HEK293T (cell line): ENCODE measurements around the gene SLAIN2.

Experiments
- CTCF ChIA-PET: fragments of 350-600 bp; formaldehyde crosslinking; extraction: SDS; loops from one replicate; lab custom pipeline; 2021; ENCODE audit warnings: antibody characterized with exemption, inconsistent platforms; lab: Yijun Ruan, JAX
- POLR2A ChIA-PET: fragments of 350-600 bp; formaldehyde crosslinking; extraction: SDS; loops from one replicate; lab custom pipeline; 2020; ENCODE audit warnings: antibody characterized with exemption, inconsistent platforms; lab: Yijun Ruan, JAX
- DNase-seq: peaks from one replicate; pipeline ENCODE4 v3.0.0; 2012; ENCODE audit warnings: mixed read lengths; ENCODE audit errors: extremely low spot score
- ARNT ChIP-seq: fragments of 450-650 bp; IDR thresholded peaks from 2 replicates; pipeline ENCODE4 v1.6.1; 2017; ENCODE audit warnings: mild to moderate bottlenecking
- BHLHE40 ChIP-seq: fragments of 450-650 bp; IDR thresholded peaks from 2 replicates; pipeline ENCODE4 v1.6.1; 2016; ENCODE audit warnings: mild to moderate bottlenecking, moderate library complexity, borderline replicate concordance
- CTBP1 ChIP-seq: fragments of 450-650 bp; IDR thresholded peaks from 2 replicates; pipeline ENCODE4 v1.6.1; 2016; ENCODE audit warnings: borderline replicate concordance
- ELF4 ChIP-seq: fragments of 450-650 bp; IDR thresholded peaks from 2 replicates; pipeline ENCODE4 v1.6.1; 2017; ENCODE audit warnings: antibody characterized with exemption
- FOXA1 ChIP-seq: fragments of 450-650 bp; IDR thresholded peaks from 2 replicates; pipeline ENCODE4 v1.6.1; 2016; ENCODE audit warnings: mild to moderate bottlenecking
- FOXK2 ChIP-seq: fragments of 450-650 bp; IDR thresholded peaks from 2 replicates; pipeline ENCODE4 v1.6.1; 2016; ENCODE audit warnings: mild to moderate bottlenecking
- FOXM1 ChIP-seq: fragments of 450-650 bp; IDR thresholded peaks from 2 replicates; pipeline ENCODE4 v1.6.1; 2017; ENCODE audit warnings: mild to moderate bottlenecking, borderline replicate concordance
- HDGF ChIP-seq: fragments of 450-650 bp; IDR thresholded peaks from 2 replicates; pipeline ENCODE4 v1.6.1; 2017; ENCODE audit warnings: antibody characterized with exemption, borderline replicate concordance
- L3MBTL2 ChIP-seq: fragments of 450-650 bp; conservative IDR thresholded peaks from 2 replicates; pipeline ENCODE4 v1.6.1; 2016; ENCODE audit warnings: mild to moderate bottlenecking
- LEF1 ChIP-seq: fragments of 450-650 bp; IDR thresholded peaks from 2 replicates; pipeline ENCODE4 v1.6.1; 2017; ENCODE audit warnings: mild to moderate bottlenecking, borderline replicate concordance
- NFRKB ChIP-seq: fragments of 450-650 bp; IDR thresholded peaks from 2 replicates; pipeline ENCODE4 v1.6.1; 2016; ENCODE audit warnings: mild to moderate bottlenecking, moderate library complexity
- SP1 ChIP-seq: fragments of 450-650 bp; IDR thresholded peaks from 2 replicates; pipeline ENCODE4 v1.6.1; 2017
- SUZ12 ChIP-seq: fragments of 450-650 bp; IDR thresholded peaks from 2 replicates; pipeline ENCODE4 v1.6.1; 2016; ENCODE audit warnings: mild to moderate bottlenecking
- TARDBP ChIP-seq: fragments of 450-650 bp; IDR thresholded peaks from 2 replicates; pipeline ENCODE4 v1.6.1; 2016
- ZNF384 ChIP-seq: fragments of 450-650 bp; IDR thresholded peaks from 2 replicates; pipeline ENCODE4 v1.6.1; 2016
- TF ChIP-seq, protein P1 (sequence below): fragments of 450-650 bp; IDR thresholded peaks from 2 replicates; pipeline ENCODE4 v1.6.1; 2016

SLAIN2 gene

DNA sequence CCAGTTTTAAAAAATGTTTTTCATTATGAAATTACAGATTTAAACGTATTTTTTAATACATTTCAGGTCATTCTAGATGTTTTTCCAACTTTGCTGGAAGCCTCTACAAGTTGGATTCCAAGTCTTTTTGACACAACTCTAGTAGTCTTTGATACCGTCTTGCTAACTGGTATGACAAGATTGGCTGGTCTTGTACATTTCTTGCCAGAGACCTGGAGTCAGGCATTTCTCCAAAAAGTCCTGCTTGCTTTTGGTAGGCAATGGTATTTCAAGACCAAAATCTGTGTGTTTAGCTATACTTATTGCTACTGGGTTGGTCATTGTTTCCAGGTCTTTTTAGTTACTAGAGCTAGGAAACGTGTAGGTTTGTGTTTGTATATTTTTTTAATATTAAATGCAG is 64.6 kb downstream of the SLAIN2 start:
- CTCF ChIA-PET = no interaction called here
- POLR2A ChIA-PET = no interaction called here
- DNase-seq = no peak
- TF ChIP-seq ELF4 (no peak), L3MBTL2 (no peak)

DNA sequence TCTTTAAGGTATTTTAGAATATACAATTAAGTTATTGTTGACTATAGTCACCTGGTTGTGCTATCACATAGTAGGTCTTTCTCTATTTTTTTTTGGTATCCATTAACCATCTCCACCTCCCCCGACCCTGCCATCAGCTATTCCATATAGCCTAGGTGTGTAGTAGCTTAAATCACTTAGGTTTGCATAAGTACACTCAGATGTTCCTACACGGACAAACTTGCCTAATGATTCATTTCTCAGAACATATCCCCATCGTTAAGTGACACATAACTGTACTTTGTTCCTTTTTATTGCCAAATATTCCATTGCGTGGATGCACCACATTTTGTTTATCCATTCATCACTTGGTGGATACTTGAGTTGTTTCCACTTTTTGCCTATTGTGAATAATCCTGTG is 67.9 kb downstream of the SLAIN2 start:
- TF ChIP-seq LEF1 (no peak), L3MBTL2 (no peak), BHLHE40 (no peak), TARDBP (no peak), ZNF384 (no peak)
- TF ChIP-seq, protein P1, sequence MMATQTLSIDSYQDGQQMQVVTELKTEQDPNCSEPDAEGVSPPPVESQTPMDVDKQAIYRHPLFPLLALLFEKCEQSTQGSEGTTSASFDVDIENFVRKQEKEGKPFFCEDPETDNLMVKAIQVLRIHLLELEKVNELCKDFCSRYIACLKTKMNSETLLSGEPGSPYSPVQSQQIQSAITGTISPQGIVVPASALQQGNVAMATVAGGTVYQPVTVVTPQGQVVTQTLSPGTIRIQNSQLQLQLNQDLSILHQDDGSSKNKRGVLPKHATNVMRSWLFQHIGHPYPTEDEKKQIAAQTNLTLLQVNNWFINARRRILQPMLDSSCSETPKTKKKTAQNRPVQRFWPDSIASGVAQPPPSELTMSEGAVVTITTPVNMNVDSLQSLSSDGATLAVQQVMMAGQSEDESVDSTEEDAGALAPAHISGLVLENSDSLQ = no peak
- ChIA-PET POLR2A (no interaction called here), CTCF (no interaction called here)
- DNase-seq = no peak

DNA sequence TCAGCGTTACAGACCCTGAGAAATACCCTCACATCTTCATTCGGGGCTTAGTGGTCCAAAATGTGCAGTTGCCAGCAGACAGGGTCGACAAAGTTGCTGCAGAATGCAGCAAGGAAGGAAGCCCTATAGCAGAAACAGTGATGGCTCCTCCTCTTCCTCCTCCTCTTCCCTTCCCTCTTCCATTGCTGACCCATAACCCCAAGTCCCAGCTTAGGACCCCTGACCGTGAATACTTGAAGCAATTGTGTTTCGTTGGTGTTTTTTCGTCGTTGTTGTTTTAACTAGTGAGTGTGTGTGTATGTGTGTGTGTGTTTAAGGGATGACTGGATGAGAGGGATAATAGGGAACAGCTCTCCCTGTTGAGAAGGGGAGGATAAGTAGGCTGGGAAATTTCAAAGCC is 69.5 kb downstream of the SLAIN2 start:
- TF ChIP-seq TARDBP = no peak
- TF ChIP-seq CTBP1 = no peak
- TF ChIP-seq ELF4 = no peak
- TF ChIP-seq BHLHE40 = no peak
- TF ChIP-seq HDGF = no peak
- TF ChIP-seq FOXA1 = no peak
- ChIA-PET CTCF (no interaction called here), POLR2A (no interaction called here)
- DNase-seq = no peak

DNA sequence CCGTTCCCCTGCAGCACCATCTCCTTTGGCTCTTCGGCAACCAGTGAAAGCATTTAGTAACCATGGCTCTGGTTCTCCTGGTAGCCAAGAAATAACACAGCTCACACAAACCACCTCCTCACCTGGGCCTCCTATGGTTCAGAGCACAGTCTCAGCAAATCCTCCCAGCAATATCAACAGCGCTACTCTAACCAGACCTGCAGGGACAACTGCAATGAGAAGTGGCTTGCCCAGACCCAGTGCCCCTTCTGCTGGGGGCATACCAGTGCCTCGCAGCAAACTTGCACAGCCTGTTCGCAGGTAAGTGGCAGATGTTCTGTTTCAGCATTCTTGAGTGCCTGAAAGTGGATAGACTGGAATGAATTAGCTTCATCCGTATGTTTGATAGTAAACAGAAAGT is 78.8 kb downstream of the SLAIN2 start:
- no peak for TF ChIP-seq FOXM1
- TF ChIP-seq SUZ12 = no peak
- TF ChIP-seq, protein P1 = no peak
- no peak for TF ChIP-seq LEF1
- no peak for TF ChIP-seq TARDBP
- TF ChIP-seq FOXA1 = no peak
- TF ChIP-seq L3MBTL2 = no peak
- TF ChIP-seq HDGF = no peak
- no peak for TF ChIP-seq ARNT
- no peak for TF ChIP-seq SP1
- no peak for TF ChIP-seq BHLHE40
- TF ChIP-seq NFRKB = no peak
- no peak for TF ChIP-seq FOXK2
- no peak for TF ChIP-seq CTBP1
- no peak for TF ChIP-seq ELF4
- TF ChIP-seq ZNF384 = no peak
- CTCF ChIA-PET = no interaction called here
- DNase-seq = no peak
- POLR2A ChIA-PET = no interaction called here

DNA sequence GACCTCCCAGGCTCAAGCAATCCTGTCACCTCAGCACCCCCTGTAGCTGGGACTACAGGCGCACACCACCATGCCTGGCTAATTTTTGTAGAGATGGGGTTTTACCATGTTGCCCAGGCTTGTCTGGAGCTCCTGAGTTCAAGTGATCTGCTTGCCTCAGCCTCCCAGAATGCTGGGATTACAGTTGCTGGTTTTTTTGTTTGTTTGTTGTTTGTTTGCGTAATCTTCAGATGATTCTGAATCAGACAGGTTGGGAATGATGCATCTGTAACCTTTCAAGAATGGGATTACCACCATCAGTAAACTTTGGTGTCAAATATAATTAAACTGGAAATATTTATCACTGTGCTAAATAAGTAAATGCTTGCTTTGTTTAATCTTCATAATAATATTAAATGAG is 79.8 kb downstream of the SLAIN2 start:
- TF ChIP-seq CTBP1 = no peak
- no peak for TF ChIP-seq BHLHE40
- TF ChIP-seq SP1 = no peak
- TF ChIP-seq FOXK2 = no peak
- TF ChIP-seq ARNT = no peak
- TF ChIP-seq, protein P1 = no peak
- no peak for TF ChIP-seq ZNF384
- TF ChIP-seq NFRKB = no peak
- no peak for TF ChIP-seq L3MBTL2
- no peak for TF ChIP-seq FOXM1
- TF ChIP-seq SUZ12 = no peak
- no peak for TF ChIP-seq ELF4
- TF ChIP-seq HDGF = no peak
- no peak for TF ChIP-seq FOXA1
- TF ChIP-seq LEF1 = no peak
- CTCF ChIA-PET = no interaction called here
- POLR2A ChIA-PET = no interaction called here

DNA sequence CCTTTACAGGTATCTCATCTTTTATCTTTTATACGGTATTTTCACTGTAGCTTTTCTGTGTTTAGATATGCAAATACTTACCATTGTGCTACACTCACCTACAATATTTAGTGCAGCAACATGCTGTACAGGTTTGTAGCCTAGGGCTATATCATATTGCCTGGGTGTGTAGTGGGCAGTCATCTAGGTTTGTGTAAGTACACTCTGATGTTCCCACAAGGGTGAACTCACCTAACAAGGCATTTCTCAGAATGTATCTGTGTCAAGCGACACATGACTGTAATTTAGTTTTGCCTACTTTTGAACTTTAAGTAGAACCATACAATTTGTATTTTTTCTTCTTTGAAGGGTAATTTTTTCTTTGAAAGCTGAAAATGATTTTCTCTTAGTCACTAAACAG is 87.6 kb downstream of the SLAIN2 start:
- no peak for DNase-seq
- ChIA-PET CTCF (no interaction called here), POLR2A (no interaction called here)
- no peak for TF ChIP-seq CTBP1
- no peak for TF ChIP-seq LEF1
- TF ChIP-seq FOXA1 = no peak
- no peak for TF ChIP-seq BHLHE40
- no peak for TF ChIP-seq TARDBP
- TF ChIP-seq HDGF = no peak
- no peak for TF ChIP-seq NFRKB
- TF ChIP-seq FOXK2 = no peak
- no peak for TF ChIP-seq ELF4
- no peak for TF ChIP-seq FOXM1
- TF ChIP-seq SP1 = no peak
- TF ChIP-seq, protein P1 = no peak
- no peak for TF ChIP-seq SUZ12

More for the DNA sequence above, 79.8 kb downstream of the SLAIN2 start:
- DNase-seq = no peak
